Activated CD4-positive, CD25-positive, alpha-beta regulatory T cell treated with anti-CD3 and anti-CD28 coated beads, Interleukin-2, amount 50 U/mL, for 24 hours (primary cell): ENCODE measurements around the gene PRKAG2.
"Not testable (repeated sequence)": the region's sequence is repeated elsewhere in the genome, so short reads cannot be mapped to it uniquely, and the experiment has no call there.

Experiments used
- ATAC-seq, 2 donors: fragments of 150-1000 bp; cut with Tn5 transposase; one replicate each; pipeline ENCODE4 v1.10.0; 2021; ENCODE audit warnings: mild to moderate bottlenecking in 1 of 2, moderate library complexity in 1 of 2

Gene PRKAG2

GRCh38 chr7:151761957-151762356 lies 115.0 kb downstream of the PRKAG2 start:
- no peak for ATAC-seq

- ATAC-seq, result no peak
Measured at GRCh38 chr7:151761231-151761630, 115.7 kb downstream of the PRKAG2 start.

- peak; percentile 37 to 44 for ATAC-seq
Measured at GRCh38 chr7:151759591-151760042, 117.3 kb downstream of the PRKAG2 start.

- no peak for ATAC-seq
Measured at GRCh38 chr7:151758622-151759540, 118.0 kb downstream of the PRKAG2 start.

GRCh38 chr7:151757274-151757673 lies 119.6 kb downstream of the PRKAG2 start:
- no peak for ATAC-seq

- no peak for ATAC-seq
Measured at GRCh38 chr7:151756866-151757265, 120.0 kb downstream of the PRKAG2 start.

- ATAC-seq, result peak; percentile 98 to 99
Measured at GRCh38 chr7:151756076-151756731, 120.7 kb downstream of the PRKAG2 start.

GRCh38 chr7:151755131-151755801 lies 121.6 kb downstream of the PRKAG2 start:
- ATAC-seq, result no peak

- ATAC-seq, result no peak
Measured at GRCh38 chr7:151754688-151755130, 122.2 kb downstream of the PRKAG2 start.

GRCh38 chr7:151754142-151754590 lies 122.7 kb downstream of the PRKAG2 start:
- no peak for ATAC-seq

GRCh38 chr7:151752816-151753595 lies 123.9 kb downstream of the PRKAG2 start:
- no peak for ATAC-seq

GRCh38 chr7:151752037-151752436 lies 124.9 kb downstream of the PRKAG2 start:
- no peak for ATAC-seq

GRCh38 chr7:151748733-151749132 lies 128.2 kb downstream of the PRKAG2 start:
- ATAC-seq, result no peak

GRCh38 chr7:151748021-151748420 lies 128.9 kb downstream of the PRKAG2 start:
- ATAC-seq, result not testable (repeated sequence)

GRCh38 chr7:151745706-151746105 lies 131.2 kb downstream of the PRKAG2 start:
- ATAC-seq, result no peak

GRCh38 chr7:151744656-151745638 lies 132.0 kb downstream of the PRKAG2 start:
- ATAC-seq, result peak; percentile 87 to 90

GRCh38 chr7:151744051-151744580 lies 132.8 kb downstream of the PRKAG2 start:
- no peak for ATAC-seq

GRCh38 chr7:151743481-151743983 lies 133.4 kb downstream of the PRKAG2 start:
- ATAC-seq, result no peak

GRCh38 chr7:151742713-151743480 lies 134.0 kb downstream of the PRKAG2 start:
- ATAC-seq, result no peak

- no peak for ATAC-seq
Measured at GRCh38 chr7:151741585-151741984, 135.3 kb downstream of the PRKAG2 start.
